ENCODE results near the gene SNAP47.

The SNAP47 gene

DNA sequence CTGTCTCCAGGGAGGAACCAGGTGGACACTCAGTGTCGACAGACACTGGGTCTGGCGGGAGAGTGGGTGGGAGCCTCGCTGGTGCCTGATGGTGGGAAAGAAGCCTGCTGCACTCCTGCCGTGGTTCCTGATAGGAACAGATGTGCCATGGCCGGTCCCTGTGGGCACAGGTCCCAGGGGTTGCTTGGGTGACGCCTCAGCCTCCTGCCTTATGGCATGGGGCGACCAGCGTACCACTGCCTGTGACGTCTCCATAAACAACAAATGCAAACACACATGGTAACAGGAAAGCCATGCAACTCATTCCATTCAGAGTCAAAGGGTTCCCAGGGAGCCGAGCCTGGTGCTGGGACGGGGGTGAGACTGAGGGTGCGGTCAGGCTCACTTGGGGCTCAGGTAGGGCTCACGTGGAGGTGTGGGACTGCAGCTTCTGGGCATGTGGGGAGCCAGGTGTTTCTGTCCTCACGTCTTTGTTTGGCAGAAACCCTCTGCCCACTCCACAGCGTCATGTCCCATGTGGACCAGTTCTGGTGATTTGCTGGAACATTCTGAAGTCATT, 34.8 kb downstream of the SNAP47 start:
- no peak for DNase-seq

DNA sequence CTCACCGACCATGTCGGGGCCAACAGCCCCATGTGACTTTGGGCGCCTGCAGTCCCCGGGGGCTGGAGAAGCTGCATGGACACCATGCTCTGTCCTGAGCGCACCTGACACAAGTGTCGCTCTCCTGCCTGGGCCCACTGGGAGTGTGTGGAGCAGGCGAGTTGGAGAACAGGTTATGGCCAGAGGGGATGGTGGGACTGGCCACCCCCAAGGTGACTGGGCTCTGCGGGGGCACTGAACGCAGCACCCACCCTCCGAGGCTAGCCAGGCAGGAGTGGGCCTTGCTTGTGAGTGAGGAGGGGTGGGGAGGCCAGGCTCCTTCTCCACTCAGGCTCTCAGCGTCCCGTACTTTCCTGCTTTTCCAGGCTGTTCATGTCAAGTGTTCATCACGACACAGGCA, 35.6 kb downstream of the SNAP47 start:
- DNase-seq = no peak

DNA sequence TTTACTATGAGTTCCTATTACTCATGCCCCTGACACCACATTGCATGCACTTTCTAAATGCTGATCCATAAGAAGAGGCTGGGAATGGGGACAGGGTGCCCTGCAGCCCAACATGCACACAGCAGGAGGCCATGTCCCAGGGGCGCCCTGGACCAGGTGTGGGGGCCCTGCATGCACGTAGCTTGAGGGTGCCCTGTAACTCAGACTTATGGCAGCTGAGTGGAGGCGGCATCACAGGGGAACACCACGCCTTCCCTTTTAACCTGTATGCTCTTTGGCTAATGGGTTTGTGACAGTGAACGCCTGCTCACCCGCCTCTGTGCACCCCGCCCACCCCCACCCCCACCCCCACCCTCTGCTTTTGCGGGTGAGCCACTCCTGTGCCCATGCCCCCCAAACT, 36.1 kb downstream of the SNAP47 start:
- no peak for DNase-seq

DNA sequence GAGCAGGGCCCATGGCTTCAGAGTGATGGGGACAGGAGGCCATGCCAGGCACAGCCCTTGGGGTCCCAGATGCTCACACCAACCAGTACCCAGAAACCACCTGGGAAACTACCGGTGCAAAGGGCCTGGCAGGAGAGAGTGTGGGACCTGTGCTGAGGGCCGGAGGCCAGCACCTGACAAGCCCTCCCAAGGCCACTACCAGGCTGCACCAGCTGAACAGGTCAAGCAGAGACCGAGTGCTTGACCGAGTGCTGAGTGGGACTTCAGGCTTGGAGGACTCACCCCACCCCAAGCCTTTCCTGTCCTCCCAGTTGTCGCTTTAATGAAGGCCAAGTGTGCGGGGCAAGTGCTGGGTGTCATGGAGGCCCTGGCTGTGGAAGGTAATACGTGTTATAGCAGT, 36.5 kb downstream of the SNAP47 start:
- DNase-seq = no peak

DNA sequence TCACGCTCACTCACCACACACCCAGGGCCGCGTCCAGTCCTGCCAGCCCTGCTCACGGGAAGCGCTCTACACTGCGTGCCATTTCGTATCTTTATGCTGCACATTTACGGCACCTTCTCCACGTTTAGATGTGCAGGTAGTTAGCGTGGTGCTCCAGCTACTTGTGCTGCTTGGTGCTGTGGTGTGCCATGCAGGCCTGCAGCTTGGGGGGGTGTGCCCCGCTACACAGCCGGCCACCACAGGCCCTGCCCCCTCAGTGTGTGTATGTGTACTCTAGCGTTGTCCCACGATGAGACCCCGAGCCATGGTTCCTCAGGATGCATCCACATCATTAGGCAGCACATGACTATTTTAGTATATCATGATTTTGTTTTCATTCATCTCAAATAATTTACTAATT, 38.3 kb downstream of the SNAP47 start:
- no peak for DNase-seq

GRCh38 chr1:227774051-227774731, 39.0 kb downstream of the SNAP47 start:
- DNase-seq = no peak

DNA sequence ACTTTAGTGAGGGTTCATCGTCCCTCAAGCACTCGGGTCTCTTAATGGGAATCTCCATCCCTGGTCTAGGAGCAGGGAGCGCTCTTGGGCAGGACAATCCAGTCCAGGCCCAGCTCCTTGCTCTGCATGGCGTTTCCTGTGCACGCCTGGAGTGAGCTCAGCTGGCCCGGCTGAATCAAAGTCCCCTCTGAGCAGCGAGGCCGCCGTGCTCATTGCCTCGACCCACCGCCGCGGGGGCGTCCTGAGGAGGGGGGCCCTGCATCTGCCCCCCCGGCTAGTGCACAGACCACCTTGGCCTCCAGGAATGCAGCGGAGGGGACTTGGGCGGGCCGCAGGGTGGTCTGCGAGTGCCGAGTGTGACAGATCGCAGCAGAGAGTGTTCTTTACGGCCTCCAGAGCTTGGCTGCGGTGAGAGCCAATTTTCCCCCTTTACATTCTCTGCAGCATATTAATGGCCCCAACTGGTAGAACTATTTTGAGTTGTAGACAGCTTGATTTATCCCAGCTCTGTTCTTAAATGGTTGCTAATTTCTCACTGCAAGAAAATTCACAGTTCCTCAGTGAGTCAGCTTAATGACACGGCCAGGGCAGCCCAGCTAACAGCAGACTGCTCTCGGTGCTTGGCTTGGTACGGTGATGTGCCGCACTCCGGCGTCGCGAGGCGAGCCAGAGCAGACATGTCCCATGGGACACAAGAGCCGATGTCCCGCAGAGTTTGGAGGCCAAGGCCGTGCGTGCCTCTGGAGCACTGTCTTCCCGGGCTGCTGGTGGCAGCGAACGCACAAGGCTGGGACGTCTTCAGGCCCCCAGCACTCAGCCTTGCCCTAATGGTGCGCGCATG, 39.8 kb downstream of the SNAP47 start:
- DNase-seq = no peak

DNA sequence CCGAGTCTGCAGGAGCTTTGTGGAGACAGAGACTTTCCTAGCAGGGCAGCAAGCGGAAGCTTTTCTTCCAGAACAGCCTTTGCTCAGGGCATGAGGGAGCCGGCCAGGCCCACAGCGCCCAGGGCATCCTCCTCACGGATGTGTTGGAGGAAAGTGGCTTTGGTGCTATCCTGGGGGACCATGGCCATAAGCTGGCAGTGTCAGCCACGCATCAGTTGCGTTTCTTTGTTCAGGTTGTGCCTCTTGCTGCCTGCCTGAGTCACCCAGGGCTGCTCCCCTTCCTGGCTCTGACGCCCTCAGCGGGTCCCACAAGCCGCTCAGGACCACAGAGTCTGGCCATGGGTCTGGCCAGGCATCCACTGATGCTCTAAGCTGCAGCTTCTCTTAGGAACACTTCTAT, 40.6 kb downstream of the SNAP47 start:
- DNase-seq = no peak

DNA sequence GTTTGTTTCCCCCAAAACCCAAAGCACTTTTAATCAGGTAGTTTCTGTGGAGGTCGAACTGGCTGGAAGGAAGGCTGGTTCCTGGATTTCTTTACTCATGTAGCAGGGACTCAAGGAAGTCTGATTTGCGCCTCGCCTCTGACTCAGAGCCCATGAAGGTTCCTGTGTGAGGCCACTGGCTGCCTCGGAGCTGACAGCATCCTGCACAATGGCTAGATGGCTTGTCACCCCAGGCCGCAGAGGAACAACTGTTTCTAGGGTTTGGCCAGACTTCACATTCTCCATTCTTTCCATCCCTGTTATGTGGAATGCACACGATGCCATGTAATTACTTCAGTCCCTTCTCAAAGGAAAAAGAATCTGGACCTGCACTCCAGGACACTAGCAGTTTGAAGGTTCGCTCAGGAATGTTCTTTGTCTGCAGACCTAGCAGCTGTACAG, 41.1 kb downstream of the SNAP47 start:
- DNase-seq = no peak

- DNase-seq = no peak
These were observed 41.9 kb downstream of the SNAP47 start for GRCh38 chr1:227777156-227777555.

DNA sequence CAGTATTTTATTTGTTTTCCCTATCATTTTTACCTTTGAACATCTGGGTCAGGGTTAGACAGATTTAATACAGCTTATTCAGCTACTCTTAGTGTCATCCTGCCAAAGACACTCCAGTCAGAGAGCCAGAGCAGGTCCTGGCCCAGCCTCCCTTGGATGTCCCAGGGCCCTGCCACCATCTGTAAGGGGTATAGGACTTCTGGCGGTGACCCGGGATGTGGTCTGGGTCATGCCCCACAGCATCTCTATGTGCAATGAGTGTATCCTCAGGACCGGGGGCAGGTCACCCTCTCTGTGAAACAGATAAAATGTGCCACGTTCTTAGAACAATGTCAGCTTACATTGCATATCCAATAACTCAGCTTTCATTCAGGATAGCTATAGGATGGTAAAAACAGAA, 42.4 kb downstream of the SNAP47 start:
- DNase-seq = no peak

DNA sequence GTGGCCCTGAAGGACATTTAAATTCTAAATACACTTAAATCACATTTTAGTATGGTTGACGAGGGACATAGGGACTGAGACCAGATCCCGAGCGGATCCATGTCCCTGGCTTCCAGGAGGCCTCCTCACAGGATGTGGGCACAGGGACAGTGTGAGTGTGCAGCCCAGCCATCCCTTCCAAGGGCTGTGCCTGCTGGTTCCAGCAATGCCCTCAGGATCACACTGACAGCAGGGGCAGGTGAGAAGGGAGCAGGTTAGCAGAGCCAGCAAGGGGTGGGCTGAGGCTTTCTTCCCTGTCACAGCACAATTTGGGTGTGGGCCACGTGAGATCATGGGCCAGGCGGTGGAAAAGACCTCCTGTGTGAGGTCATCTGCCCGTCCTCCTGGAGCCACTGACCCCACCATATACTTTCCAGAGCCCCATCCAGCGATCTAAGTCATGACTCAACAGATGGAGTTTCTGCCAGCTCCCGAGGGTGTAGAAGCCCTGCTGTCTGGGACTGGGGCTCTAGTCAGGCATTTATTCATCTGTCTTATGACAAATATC, 43.2 kb downstream of the SNAP47 start:
- DNase-seq = no peak

GRCh38 chr1:227779021-227779441, 43.8 kb downstream of the SNAP47 start:
- DNase-seq = no peak

DNA sequence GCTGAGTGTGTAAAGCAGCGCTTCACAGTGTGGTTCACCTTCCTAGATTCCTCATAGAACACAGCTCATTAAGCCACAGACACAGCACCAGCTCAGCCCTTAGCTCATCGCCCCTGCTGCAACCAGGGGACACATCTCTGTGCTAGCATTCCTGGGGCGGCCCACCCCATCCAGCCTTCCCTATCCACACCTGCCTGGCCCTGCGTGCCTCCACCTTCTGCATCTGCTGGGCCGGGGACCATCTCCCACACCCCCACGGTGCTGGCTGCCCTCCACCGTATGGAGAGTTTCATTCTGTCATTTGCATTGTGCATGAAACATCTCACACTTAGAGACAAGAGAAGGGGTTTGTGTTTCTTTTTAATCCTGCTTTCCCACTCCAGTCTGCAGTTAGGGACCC, 44.5 kb downstream of the SNAP47 start:
- DNase-seq = no peak

DNA sequence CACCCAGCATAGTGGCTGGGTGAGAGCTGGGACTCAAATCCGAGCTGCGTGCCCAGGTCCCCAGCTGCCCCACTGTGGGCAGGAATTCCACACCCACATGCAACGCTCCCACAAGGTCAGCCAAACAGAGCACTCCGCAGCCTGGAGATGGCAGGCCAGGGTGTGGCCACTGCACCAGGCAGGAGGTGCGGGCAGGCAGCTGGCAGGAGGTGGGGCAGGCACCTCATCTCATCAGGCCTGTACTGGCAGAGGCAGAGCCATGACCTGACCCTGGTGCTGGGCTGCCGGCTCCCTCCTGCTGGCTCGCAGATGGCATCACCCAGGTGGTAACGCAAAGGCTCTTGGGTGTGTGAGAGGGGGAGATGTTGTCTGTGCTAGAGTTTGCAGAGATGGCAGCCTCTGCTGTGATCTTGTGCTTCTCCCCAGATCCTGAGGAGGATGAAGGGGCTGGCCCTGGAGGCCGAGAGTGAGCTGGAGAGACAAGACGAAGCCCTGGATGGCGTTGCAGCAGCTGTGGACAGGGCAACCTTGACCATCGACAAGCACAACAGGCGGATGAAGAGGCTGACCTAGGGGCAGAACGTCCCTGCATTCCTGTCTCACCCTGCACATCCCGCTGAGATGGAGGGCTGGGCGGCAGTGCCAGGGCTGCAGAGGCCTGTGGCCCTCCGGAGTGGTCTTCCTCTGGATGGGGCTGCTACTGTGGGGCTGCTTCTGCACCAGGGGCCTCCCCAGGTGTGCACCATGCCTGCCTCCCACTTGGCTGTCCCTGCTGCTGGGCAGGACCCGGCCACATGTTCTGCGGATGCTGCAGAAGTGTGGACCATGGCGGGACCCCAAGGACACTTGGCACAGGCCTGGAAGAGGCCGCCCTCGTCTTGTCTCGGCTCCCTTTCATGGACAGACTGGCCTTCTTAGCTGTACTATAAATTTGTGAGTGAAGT, 45.1 kb downstream of the SNAP47 start:
- no peak for DNase-seq

GRCh38 chr1:227781314-227781930, 46.2 kb downstream of the SNAP47 start:
- DNase-seq = no peak

DNA sequence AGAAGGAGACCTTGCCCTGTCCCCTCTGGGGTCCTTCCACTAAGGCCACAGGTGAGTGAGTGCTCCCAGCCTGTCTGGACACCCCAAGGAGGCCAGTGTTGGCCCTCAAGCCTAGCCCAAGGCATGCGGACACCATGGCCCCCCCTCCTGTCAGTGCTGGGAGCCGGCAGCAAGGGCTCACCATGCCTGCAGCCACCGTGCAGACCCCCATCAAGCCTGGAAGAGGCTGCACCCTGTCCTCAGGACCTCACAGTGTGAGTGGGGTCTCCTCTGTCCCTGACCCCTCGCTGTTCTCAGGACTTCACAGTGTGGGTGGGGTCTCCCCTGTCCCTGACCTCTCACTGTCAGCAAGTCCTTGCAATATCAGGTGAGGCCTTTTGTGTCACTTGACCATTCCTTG, 47.0 kb downstream of the SNAP47 start:
- DNase-seq = no peak

- DNase-seq = no peak
These were observed 50.0 kb downstream of the SNAP47 start for GRCh38 chr1:227785094-227785804.

DNA sequence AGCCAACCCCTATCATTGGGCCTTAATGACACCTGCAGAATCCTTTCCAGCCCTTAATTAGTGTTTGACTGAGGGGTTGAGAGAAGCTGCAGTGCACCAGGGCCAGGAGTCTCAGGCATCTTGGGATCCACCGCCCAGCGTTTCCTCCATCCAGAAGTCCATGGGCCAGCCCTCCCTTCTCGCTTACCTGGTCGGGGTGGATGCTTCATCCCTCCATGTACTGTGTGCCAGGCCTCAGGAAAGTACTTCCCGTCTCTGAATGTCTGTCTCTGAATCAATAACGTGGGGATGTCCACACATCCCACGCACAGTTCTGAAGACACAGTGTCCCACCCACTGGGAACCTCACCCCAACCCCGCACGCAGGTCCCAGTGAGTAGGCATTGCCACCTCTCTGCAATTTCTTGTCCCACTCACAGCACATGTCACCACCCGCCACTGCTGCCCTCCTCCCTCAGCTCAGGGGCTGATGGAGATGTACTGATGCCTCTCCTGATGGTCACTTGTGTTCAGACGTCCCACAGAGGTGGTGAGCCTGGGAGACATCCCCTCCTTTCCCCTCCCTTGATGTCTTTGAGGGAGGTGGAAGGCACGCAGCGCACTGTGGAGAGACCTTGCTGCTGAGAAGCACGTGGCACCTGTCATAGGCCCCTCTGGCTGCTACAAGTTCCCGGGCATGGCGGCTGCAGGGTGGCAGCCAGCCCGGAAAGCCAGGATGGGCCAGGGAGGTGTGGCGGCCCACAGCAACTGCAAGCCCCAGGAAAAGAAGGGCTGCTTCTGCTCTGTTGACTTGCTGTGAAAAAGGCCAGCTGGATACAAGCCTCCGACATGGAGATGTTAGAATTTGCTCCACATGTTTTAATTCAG, 50.8 kb downstream of the SNAP47 start:
- DNase-seq = no peak
